GM19328 (cell line): Measurements from ENCODE around the gene TLE4.
"Not testable (repeated sequence)": the region's sequence is repeated elsewhere in the genome, so short reads cannot be mapped to it uniquely, and the experiment has no call there.

Experiments used
- ATAC-seq: cut with Tn5 transposase; IDR thresholded peaks from one replicate; pipeline ENCODE4 v1.9.1; 2021; ENCODE audit warnings: mild to moderate bottlenecking, moderate library complexity; ENCODE audit not compliant: unreplicated experiment

Gene TLE4

GRCh38 chr9:79630521-79631403 lies 59.0 kb downstream of the TLE4 start:
- ATAC-seq = peak; percentile 66

- ATAC-seq = no peak
Measured at GRCh38 chr9:79632060-79632459, 60.3 kb downstream of the TLE4 start.

GRCh38 chr9:79632705-79633104 lies 60.9 kb downstream of the TLE4 start:
- no peak for ATAC-seq

- no peak for ATAC-seq
Measured at GRCh38 chr9:79633558-79633957, 61.8 kb downstream of the TLE4 start.

GRCh38 chr9:79637177-79637925 lies 65.6 kb downstream of the TLE4 start:
- ATAC-seq = no peak

GRCh38 chr9:79638806-79639205 lies 67.0 kb downstream of the TLE4 start:
- no peak for ATAC-seq

- ATAC-seq = no peak
Measured at GRCh38 chr9:79639354-79639753, 67.6 kb downstream of the TLE4 start.

GRCh38 chr9:79640067-79640466 lies 68.3 kb downstream of the TLE4 start:
- ATAC-seq = not testable (repeated sequence)

- ATAC-seq = no peak
Measured at GRCh38 chr9:79641070-79641469, 69.3 kb downstream of the TLE4 start.

GRCh38 chr9:79642671-79643070 lies 70.9 kb downstream of the TLE4 start:
- ATAC-seq = no peak

- ATAC-seq = no peak
Measured at GRCh38 chr9:79644048-79644447, 72.3 kb downstream of the TLE4 start.

- no peak for ATAC-seq
Measured at GRCh38 chr9:79644601-79645000, 72.8 kb downstream of the TLE4 start.

GRCh38 chr9:79645110-79645509 lies 73.3 kb downstream of the TLE4 start:
- ATAC-seq = no peak

GRCh38 chr9:79646096-79646495 lies 74.3 kb downstream of the TLE4 start:
- no peak for ATAC-seq

GRCh38 chr9:79651251-79651795 lies 79.6 kb downstream of the TLE4 start:
- ATAC-seq = no peak

GRCh38 chr9:79652598-79652997 lies 80.8 kb downstream of the TLE4 start:
- no peak for ATAC-seq

GRCh38 chr9:79654591-79655382 lies 83.0 kb downstream of the TLE4 start:
- ATAC-seq = not testable (repeated sequence)

- ATAC-seq = no peak
Measured at GRCh38 chr9:79655551-79655950, 83.8 kb downstream of the TLE4 start.

GRCh38 chr9:79656169-79656568 lies 84.4 kb downstream of the TLE4 start:
- no peak for ATAC-seq

- ATAC-seq = no peak
Measured at GRCh38 chr9:79657891-79658290, 86.1 kb downstream of the TLE4 start.

GRCh38 chr9:79658926-79659325 lies 87.2 kb downstream of the TLE4 start:
- ATAC-seq = no peak
